H1 (cell line): ENCODE results near the gene IL26. TPM values are rescaled to one million over a fixed set of nuclear protein-coding genes. Genes with fewer than 3 reads are reported as not detected.

ENCODE experiments used
- CTCF ChIA-PET: fragments of 300-600 bp; sonication (Branson Sonifier 250); formaldehyde crosslinking; loops from one replicate; lab custom pipeline; 2021; ENCODE audit not compliant: partially characterized antibody; lab: Charles Lee
- POLR2A ChIA-PET: fragments of 300-600 bp; sonication (Branson Sonifier 250); formaldehyde crosslinking; loops from one replicate; lab custom pipeline; 2021; ENCODE audit warnings: inconsistent platforms; ENCODE audit not compliant: partially characterized antibody; lab: Charles Lee
- DNase-seq, 2 experiments: peaks; one replicate each; pipeline versions ENCODE4 v3.0.0 to v3.0.0-alpha.2; 2010 to 2022; ENCODE audit warnings: low spot score in 2 of 2, low read depth in 1 of 2, mixed read lengths in 1 of 2
- FAIRE-seq: peaks from 2 replicates; lab custom pipeline; 2011; peaks lifted over from hg19 to GRCh38; lab: Jason Lieb, UNC
- H2AFZ ChIP-seq: 2 replicates; pipeline ENCODE4 v1.8.1; 2012; ENCODE audit warnings: low read length, inconsistent platforms
- H2AK5ac ChIP-seq: 2 replicates; pipeline ENCODE4 v1.6.1; 2013; ENCODE audit warnings: low read depth, low read length
- H2BK120ac ChIP-seq: replicated peaks from 2 replicates; pipeline ENCODE3; 2013; ENCODE audit warnings: low read depth, low read length, inconsistent platforms
- H2BK12ac ChIP-seq: 2 replicates; pipeline ENCODE4 v1.6.1; 2013; ENCODE audit warnings: low read depth, low read length
- H2BK15ac ChIP-seq: 2 replicates; pipeline ENCODE4 v1.6.1; 2013; ENCODE audit warnings: low read length
- H2BK20ac ChIP-seq: 2 replicates; pipeline ENCODE4 v1.6.1; 2013; ENCODE audit warnings: low read length
- H2BK5ac ChIP-seq: 2 replicates; pipeline ENCODE4 v1.6.1; 2013; ENCODE audit warnings: low read depth, low read length
- H3K14ac ChIP-seq: 2 replicates; pipeline ENCODE4 v1.6.1; 2013; ENCODE audit warnings: inconsistent platforms; ENCODE audit not compliant: insufficient read length
- H3K18ac ChIP-seq: 2 replicates; pipeline ENCODE4 v1.6.1; 2013; ENCODE audit warnings: low read length; ENCODE audit errors: extremely low read depth
- H3K23ac ChIP-seq: 2 replicates; pipeline ENCODE4 v1.6.1; 2013; ENCODE audit warnings: inconsistent platforms; ENCODE audit not compliant: insufficient read length
- H3K23me2 ChIP-seq: 2 replicates; pipeline ENCODE4 v1.6.1; 2013; ENCODE audit warnings: low read depth, low read length
- H3K27ac ChIP-seq: 2 replicates; pipeline ENCODE4 v1.6.1; 2011; ENCODE audit warnings: low read depth, low read length, inconsistent platforms
- H3K27me3 ChIP-seq, 4 experiments: replicated peaks in 1 of 4; 1 replicate in 1 of 4; 2 replicates in 3 of 4; pipeline versions ENCODE4 v1.6.1 to v1.8.1; 2011 to 2013; ENCODE audit warnings: low read length in 3 of 4, mild to moderate bottlenecking in 3 of 4, inconsistent platforms in 2 of 4, mixed read lengths in 2 of 4, moderate library complexity in 1 of 4; ENCODE audit not compliant: control insufficient read depth in 3 of 4, insufficient read depth in 3 of 4; ENCODE audit errors: extremely low read depth in 1 of 4
- H3K36me3 ChIP-seq, 4 experiments: 2 replicates each; pipeline versions ENCODE4 v1.6.1 to v1.8.1; 2011 to 2013; ENCODE audit warnings: mild to moderate bottlenecking in 4 of 4, low read length in 3 of 4, moderate library complexity in 2 of 4, control low read depth in 1 of 4, inconsistent platforms in 1 of 4; ENCODE audit not compliant: insufficient read depth in 4 of 4, control insufficient read depth in 2 of 4
- H3K4ac ChIP-seq: replicated peaks from 2 replicates; pipeline ENCODE3; 2013; ENCODE audit warnings: low read length, low read depth, mixed read lengths, inconsistent platforms; ENCODE audit not compliant: insufficient read length
- H3K4me1 ChIP-seq, 4 experiments: replicated peaks in 1 of 4; 1 replicate in 1 of 4; 2 replicates in 3 of 4; pipeline versions ENCODE4 v1.6.1 to v1.8.1; 2011 to 2013; ENCODE audit warnings: low read length in 3 of 4, inconsistent platforms in 2 of 4, mixed read lengths in 1 of 4; ENCODE audit not compliant: insufficient read depth in 4 of 4, control insufficient read depth in 3 of 4
- H3K4me2 ChIP-seq, 2 experiments: 2 replicates each; pipeline versions ENCODE4 v1.6.1 to v1.8.1; 2011 to 2013; ENCODE audit warnings: low read depth in 2 of 2, low read length in 2 of 2, control low read depth in 1 of 2, inconsistent platforms in 1 of 2, mild to moderate bottlenecking in 1 of 2; ENCODE audit not compliant: insufficient read depth in 1 of 2
- H3K4me3 ChIP-seq, 4 experiments: fragments of 200-600, 300-600 bp in 1 of 4; sonication (generic), shearing (Covaris generic), sonication (Bioruptor Twin) in 1 of 4; 2 replicates each; pipeline versions ENCODE4 v1.5.1 to v1.8.1; 2011 to 2016; ENCODE audit warnings: low read length in 4 of 4, low read depth in 3 of 4, control low read depth in 2 of 4, inconsistent platforms in 2 of 4, mild to moderate bottlenecking in 2 of 4, mixed read lengths in 1 of 4, moderate library complexity in 1 of 4; ENCODE audit not compliant: insufficient read depth in 2 of 4; ENCODE audit errors: extremely low read depth in 1 of 4
- H3K56ac ChIP-seq: replicated peaks from 2 replicates; pipeline ENCODE3; 2013; ENCODE audit warnings: low read depth, mild to moderate bottlenecking, mixed read lengths, low read length, inconsistent platforms; ENCODE audit not compliant: insufficient read length
- H3K79me1 ChIP-seq: 2 replicates; pipeline ENCODE4 v1.6.1; 2013; ENCODE audit warnings: low read depth, low read length, control low read depth
- H3K79me2 ChIP-seq, 2 experiments: 2 replicates each; pipeline versions ENCODE4 v1.6.1 to v1.8.1; 2012 to 2013; ENCODE audit warnings: low read length in 2 of 2, mild to moderate bottlenecking in 2 of 2, inconsistent platforms in 1 of 2; ENCODE audit not compliant: insufficient read depth in 2 of 2, control insufficient read depth in 1 of 2
- H3K9ac ChIP-seq, 4 experiments: replicated peaks in 1 of 4; 1 replicate in 1 of 4; 2 replicates in 3 of 4; pipeline versions ENCODE4 v1.6.1 to v1.8.1; 2011 to 2013; ENCODE audit warnings: low read depth in 3 of 4, low read length in 3 of 4, control low read depth in 2 of 4, mild to moderate bottlenecking in 2 of 4, moderate library complexity in 2 of 4, inconsistent platforms in 1 of 4; ENCODE audit errors: extremely low read depth in 1 of 4
- H3K9me3 ChIP-seq, 2 experiments: 2 replicates each; pipeline versions ENCODE4 v1.6.1 to v1.8.1; 2012 to 2013; ENCODE audit warnings: mild to moderate bottlenecking in 2 of 2, moderate library complexity in 2 of 2, control low read depth in 1 of 2, inconsistent platforms in 1 of 2, low read depth in 1 of 2, low read length in 1 of 2, mixed read lengths in 1 of 2; ENCODE audit not compliant: insufficient read depth in 2 of 2
- H4K20me1 ChIP-seq, 2 experiments: replicated peaks in 1 of 2; 2 replicates each; pipeline versions ENCODE3 to v1.8.1; 2011 to 2013; ENCODE audit warnings: inconsistent platforms in 2 of 2, low read length in 2 of 2, mild to moderate bottlenecking in 1 of 2; ENCODE audit not compliant: insufficient read depth in 2 of 2, control insufficient read depth in 1 of 2
- H4K5ac ChIP-seq: 2 replicates; pipeline ENCODE4 v1.6.1; 2013; ENCODE audit warnings: low read length, low read depth, mixed read lengths, inconsistent platforms; ENCODE audit not compliant: insufficient read length
- H4K8ac ChIP-seq: 2 replicates; pipeline ENCODE4 v1.8.0; 2013; ENCODE audit warnings: mild to moderate bottlenecking, moderate library complexity, low read length, inconsistent platforms; ENCODE audit not compliant: insufficient read depth; ENCODE audit errors: extremely low read depth
- H4K91ac ChIP-seq: replicated peaks from 2 replicates; pipeline ENCODE3; 2013; ENCODE audit warnings: low read length, mixed read lengths, inconsistent platforms; ENCODE audit not compliant: insufficient read length
- CBX5 ChIP-seq: fragments of 300-800, 300-1000 bp; sonication (generic); IDR thresholded peaks from 2 replicates; pipeline ENCODE4 v1.7.1; 2016; ENCODE audit warnings: antibody characterized with exemption, low read length, low read depth
- CEBPB ChIP-seq: IDR thresholded peaks from 2 replicates; pipeline ENCODE4 v1.6.1; 2012; ENCODE audit warnings: low read depth, low read length
- CREB1 ChIP-seq: IDR thresholded peaks from 2 replicates; pipeline ENCODE4 v1.6.1; 2012; ENCODE audit warnings: inconsistent platforms
- EZH2 ChIP-seq: fragments of 200-600 bp; sonication (generic); IDR thresholded peaks from 2 replicates; pipeline ENCODE4 v1.7.1; 2012; ENCODE audit warnings: low read depth, mild to moderate bottlenecking, moderate library complexity, low read length, inconsistent platforms; ENCODE audit not compliant: severe bottlenecking
- MAFK ChIP-seq: IDR thresholded peaks from 2 replicates; pipeline ENCODE4 v1.6.1; 2012; ENCODE audit warnings: low read depth, mild to moderate bottlenecking, improper control_type of control experiment, low read length
- POU5F1 ChIP-seq: IDR thresholded peaks from 2 replicates; pipeline ENCODE4 v1.6.1; 2011; ENCODE audit warnings: low read depth, mild to moderate bottlenecking, low read length, moderate library complexity
- RBBP5 ChIP-seq: IDR thresholded peaks from 2 replicates; pipeline ENCODE4 v1.7.1; 2012; ENCODE audit warnings: low read depth, mild to moderate bottlenecking, inconsistent platforms, low read length, moderate library complexity, borderline replicate concordance
- TBP ChIP-seq: IDR thresholded peaks from 2 replicates; pipeline ENCODE4 v1.6.1; 2011; ENCODE audit warnings: low read depth, low read length, improper control_type of control experiment
- WGBS, 2 experiments: shearing (Covaris generic) in 1 of 2; methylation state at CpG; one replicate each; pipeline versions ENCODE4 v1.1.6 to v1.1.7; 2013 to 2015; ENCODE audit warnings: low lambda C conversion rate in 2 of 2, mixed read lengths in 2 of 2, inconsistent platforms in 1 of 2, low coverage in 1 of 2, missing lambda C conversion rate in 1 of 2; ENCODE audit not compliant: insufficient replicate concordance in 2 of 2, insufficient coverage in 1 of 2, insufficient read length in 1 of 2; ENCODE audit errors: extremely low coverage in 1 of 2, missing lambda C conversion rate in 1 of 2; 5-methylcytosine and 5-hydroxymethylcytosine counted together
- polyA plus RNA-seq, 7 experiments: library from polyadenylated mRNA; depleted of rRNA in 3 of 7; stranded (reverse) in 5 of 7; unstranded in 2 of 7; fragments of >200 nt in 5 of 7; fragments of 200-250 nt in 2 of 7; gene quantifications; 1 replicate in 5 of 7; 2 replicates in 1 of 7; 4 replicates in 1 of 7; pipeline versions ENCODE4 v1.2.1 to v1.2.3, GENCODE V29; 2011 to 2013; ENCODE audit warnings: missing spikeins in 2 of 7, mixed read lengths in 2 of 7
- total RNA-seq: library from RNA; stranded (reverse); fragmentation: NEBNext Ultra II Directional; extraction: Animal tissue kit (Norgen Biotek cat#: 25700); gene quantifications from 2 replicates; pipeline ENCODE4 v1.2.1, GENCODE V29; 2021

IL26 gene
- total and polyA plus RNA-seq, 2 of the 8 experiments (the other 6 are each of a cell fraction or from before 2014, with no cell fraction given), result not detected

DNA sequence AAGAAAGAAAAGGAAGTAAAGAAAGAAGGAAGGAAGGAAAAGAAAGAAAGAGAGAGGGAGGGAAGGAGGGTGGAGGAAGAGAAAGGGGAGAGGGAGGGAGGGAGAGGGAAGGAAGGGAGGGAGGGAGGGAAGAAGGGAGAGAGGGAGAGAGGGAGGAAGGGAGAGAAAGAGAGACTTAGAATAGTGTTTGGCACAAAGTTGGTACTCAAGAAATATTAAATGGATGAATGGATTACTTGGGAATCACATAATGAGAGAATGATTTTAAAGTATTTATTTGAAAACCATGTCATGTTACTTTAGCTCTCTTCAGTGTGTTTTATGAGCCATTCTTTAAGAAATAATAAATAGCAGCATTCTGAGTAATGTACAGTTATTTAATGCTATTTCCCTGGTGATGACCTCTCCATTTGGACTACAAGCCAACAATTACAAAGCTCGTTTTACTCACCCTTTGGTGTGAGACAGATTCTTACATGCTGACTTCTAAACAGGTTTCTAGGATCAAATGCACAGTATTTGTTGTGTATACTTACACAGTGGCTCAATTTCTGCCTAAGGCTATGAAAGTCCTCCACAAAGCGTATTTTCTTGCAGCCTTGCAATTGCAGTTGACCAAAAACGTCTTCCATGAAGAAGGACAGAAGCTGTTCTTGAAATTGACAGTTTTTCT, 861 bp downstream of the IL26 start:
- H3K18ac ChIP-seq, result no peak overlapping the region
- H4K5ac ChIP-seq, result no peak overlapping the region
- H3K79me2 ChIP-seq, result no peaks in the 10 kb centered on the region
- no peak overlapping the region for H3K56ac ChIP-seq
- DNase-seq, result no peak
- no peak overlapping the region for H2BK5ac ChIP-seq
- TF ChIP-seq CBX5 (no peak), CEBPB (no peak), EZH2 (no peak), CREB1 (no peak), POU5F1 (no peak), RBBP5 (no peak), TBP (no peak), MAFK (no peak)
- TF ChIP-seq, all 59 proteins: peak for 0
- no peak overlapping the region for H3K14ac ChIP-seq
- no peak overlapping the region for H2AFZ ChIP-seq
- 94% methylated on average over 3 of the region's 3 CpGs; no CpG with 5 or more reads in 1 of the 2 experiments for WGBS, 2 experiments
- no peaks in the 10 kb centered on the region for H3K36me3 ChIP-seq
- no peak overlapping the region for H3K27ac ChIP-seq
- no peaks in the 10 kb centered on the region for H4K20me1 ChIP-seq
- H2BK20ac ChIP-seq, result no peak overlapping the region
- H3K23me2 ChIP-seq, result no peaks in the 10 kb centered on the region; the same call in 1 of the 2 replicates
- H3K4ac ChIP-seq, result no peak overlapping the region
- no peak overlapping the region for H4K8ac ChIP-seq
- no peak overlapping the region for H3K4me3 ChIP-seq
- POLR2A ChIA-PET, result interaction anchor here (0.6 to 1.0 kb wide), 2 partner anchors 107 to 162 kb away, joined by 3 read pairs; partner anchors contain the start of gene MDM1
- H4K91ac ChIP-seq, result no peak overlapping the region
- H2BK15ac ChIP-seq, result no peak overlapping the region
- no peak overlapping the region for H3K9ac ChIP-seq
- H3K79me1 ChIP-seq, result no peaks in the 10 kb centered on the region; the same call in 1 of the 2 replicates
- no peaks in the 10 kb centered on the region for H3K9me3 ChIP-seq
- no peaks in the 10 kb centered on the region for H3K4me1 ChIP-seq
- no peak overlapping the region for H2BK120ac ChIP-seq
- FAIRE-seq, result no peak
- no peak overlapping the region for H2BK12ac ChIP-seq
- CTCF ChIA-PET, result interaction anchor here (1.1 to 5.1 kb wide), 5 partner anchors 10 to 107 kb away, joined by 3 to 47 read pairs (median 4); partner anchors contain the start of gene MDM1
- no peaks in the 10 kb centered on the region for H3K27me3 ChIP-seq
- no peak overlapping the region for H3K23ac ChIP-seq
- no peak overlapping the region for H3K4me2 ChIP-seq
- H2AK5ac ChIP-seq, result no peak overlapping the region
